Hepatocyte (in vitro differentiated cells): Measurements from ENCODE around the gene KSR1.

ENCODE experiments used
- EZH2 ChIP-seq: fragments of 200-600 bp; sonication (generic); IDR thresholded peaks from 2 replicates; pipeline ENCODE4 v1.6.1; 2016; ENCODE audit warnings: antibody characterized with exemption, mild to moderate bottlenecking, borderline replicate concordance
- EZH2phosphoT487 ChIP-seq: fragments of 200-600 bp; sonication (generic); IDR thresholded peaks from one replicate; pipeline ENCODE4 v1.6.1; 2018; ENCODE audit warnings: antibody characterized with exemption, mild to moderate bottlenecking, low read depth, moderate library complexity; ENCODE audit not compliant: unreplicated experiment, severe bottlenecking
- TF ChIP-seq, protein P1 (sequence below): fragments of 200-600 bp; sonication (generic); IDR thresholded peaks from 2 replicates; pipeline ENCODE4 v1.5.1; 2016; ENCODE audit warnings: antibody characterized with exemption, mild to moderate bottlenecking; ENCODE audit not compliant: poor library complexity

DNA sequence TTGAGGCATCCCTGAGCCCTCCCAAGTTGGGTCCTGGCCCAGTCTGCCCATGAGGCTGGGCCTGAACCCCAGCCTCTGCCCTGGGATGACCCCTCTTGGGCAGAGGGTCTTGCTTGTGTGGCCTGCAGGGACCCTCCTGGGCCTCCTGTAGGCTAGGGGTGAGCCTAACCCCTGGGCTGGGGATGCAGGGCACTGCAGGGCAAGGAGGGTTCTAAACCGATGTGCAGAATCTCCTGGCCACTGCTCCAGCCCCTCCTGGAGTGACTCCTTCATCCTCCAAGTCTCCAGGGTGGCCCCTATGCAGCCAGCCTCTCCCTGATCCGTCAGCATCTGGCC lies 212.2 kb downstream of the KSR1 start:
- TF ChIP-seq EZH2: no peak
- TF ChIP-seq, protein P1, sequence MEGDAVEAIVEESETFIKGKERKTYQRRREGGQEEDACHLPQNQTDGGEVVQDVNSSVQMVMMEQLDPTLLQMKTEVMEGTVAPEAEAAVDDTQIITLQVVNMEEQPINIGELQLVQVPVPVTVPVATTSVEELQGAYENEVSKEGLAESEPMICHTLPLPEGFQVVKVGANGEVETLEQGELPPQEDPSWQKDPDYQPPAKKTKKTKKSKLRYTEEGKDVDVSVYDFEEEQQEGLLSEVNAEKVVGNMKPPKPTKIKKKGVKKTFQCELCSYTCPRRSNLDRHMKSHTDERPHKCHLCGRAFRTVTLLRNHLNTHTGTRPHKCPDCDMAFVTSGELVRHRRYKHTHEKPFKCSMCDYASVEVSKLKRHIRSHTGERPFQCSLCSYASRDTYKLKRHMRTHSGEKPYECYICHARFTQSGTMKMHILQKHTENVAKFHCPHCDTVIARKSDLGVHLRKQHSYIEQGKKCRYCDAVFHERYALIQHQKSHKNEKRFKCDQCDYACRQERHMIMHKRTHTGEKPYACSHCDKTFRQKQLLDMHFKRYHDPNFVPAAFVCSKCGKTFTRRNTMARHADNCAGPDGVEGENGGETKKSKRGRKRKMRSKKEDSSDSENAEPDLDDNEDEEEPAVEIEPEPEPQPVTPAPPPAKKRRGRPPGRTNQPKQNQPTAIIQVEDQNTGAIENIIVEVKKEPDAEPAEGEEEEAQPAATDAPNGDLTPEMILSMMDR: no peak
- no peak for TF ChIP-seq EZH2phosphoT487
